Neural progenitor cell (in vitro differentiated cells): ENCODE data around the gene RIC1.

Experiments used
- EZH2 ChIP-seq: fragments of 200-600 bp; sonication (generic); IDR thresholded peaks from 2 replicates; pipeline ENCODE4 v1.6.1; 2017; ENCODE audit warnings: antibody characterized with exemption, mild to moderate bottlenecking, moderate library complexity
- EZH2phosphoT487 ChIP-seq: fragments of 200-600 bp; sonication (generic); IDR thresholded peaks from 2 replicates; pipeline ENCODE4 v1.6.1; 2017; ENCODE audit warnings: antibody characterized with exemption
- TF ChIP-seq, protein P1 (sequence below): fragments of 200-600 bp; sonication (generic); IDR thresholded peaks from 2 replicates; pipeline ENCODE4 v1.5.1; 2017; ENCODE audit warnings: antibody characterized with exemption, mild to moderate bottlenecking

DNA sequence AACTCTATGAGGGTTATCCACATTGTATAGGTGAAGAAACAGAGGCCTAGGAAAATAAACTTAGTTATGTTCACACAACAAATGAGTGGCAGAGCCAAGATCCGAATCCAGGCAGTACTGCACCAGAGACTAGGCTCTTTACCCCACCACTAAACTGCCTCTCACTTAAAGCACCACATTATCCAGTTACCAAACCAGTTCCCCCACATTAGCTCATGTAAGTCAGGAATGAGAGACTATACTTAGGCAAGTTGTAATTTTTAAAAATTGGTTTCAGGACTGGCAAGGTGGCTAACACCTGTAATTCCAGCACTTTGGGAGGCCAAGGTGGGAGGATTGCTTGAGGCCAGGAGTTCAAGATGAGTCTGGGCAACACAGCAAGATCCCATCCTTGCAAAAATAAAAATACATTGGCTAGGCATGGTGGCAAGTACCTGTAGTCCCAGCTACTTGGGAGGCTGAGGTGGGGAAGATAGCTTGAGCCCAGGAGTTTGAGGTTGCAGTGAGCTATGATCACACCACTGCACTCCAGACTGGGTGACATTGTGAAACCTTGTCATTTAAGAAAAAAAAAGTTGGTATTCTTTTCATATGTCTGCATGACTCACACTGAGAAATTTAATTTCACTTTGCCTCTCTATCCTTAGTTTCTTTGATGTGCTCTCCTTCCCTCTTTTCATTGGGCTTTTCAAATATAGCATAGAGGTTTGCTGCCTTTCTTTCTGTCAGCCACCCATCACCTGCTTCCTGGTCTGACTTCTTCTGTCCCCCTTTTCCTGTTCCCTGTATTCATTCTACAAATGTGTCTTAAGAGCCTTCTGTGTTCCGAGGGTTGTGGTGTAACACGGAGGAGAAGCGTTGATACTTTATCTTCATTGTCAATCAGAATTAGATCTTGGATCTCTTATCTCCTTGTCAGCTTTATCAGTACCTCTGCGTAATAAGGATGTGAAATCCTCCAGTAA is 139.3 kb downstream of the RIC1 start:
- TF ChIP-seq, protein P1, sequence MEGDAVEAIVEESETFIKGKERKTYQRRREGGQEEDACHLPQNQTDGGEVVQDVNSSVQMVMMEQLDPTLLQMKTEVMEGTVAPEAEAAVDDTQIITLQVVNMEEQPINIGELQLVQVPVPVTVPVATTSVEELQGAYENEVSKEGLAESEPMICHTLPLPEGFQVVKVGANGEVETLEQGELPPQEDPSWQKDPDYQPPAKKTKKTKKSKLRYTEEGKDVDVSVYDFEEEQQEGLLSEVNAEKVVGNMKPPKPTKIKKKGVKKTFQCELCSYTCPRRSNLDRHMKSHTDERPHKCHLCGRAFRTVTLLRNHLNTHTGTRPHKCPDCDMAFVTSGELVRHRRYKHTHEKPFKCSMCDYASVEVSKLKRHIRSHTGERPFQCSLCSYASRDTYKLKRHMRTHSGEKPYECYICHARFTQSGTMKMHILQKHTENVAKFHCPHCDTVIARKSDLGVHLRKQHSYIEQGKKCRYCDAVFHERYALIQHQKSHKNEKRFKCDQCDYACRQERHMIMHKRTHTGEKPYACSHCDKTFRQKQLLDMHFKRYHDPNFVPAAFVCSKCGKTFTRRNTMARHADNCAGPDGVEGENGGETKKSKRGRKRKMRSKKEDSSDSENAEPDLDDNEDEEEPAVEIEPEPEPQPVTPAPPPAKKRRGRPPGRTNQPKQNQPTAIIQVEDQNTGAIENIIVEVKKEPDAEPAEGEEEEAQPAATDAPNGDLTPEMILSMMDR: no peak
- TF ChIP-seq EZH2 (no peak), EZH2phosphoT487 (no peak)
